Astrocyte of the cerebellum (primary cell): ENCODE results near the gene GRIN2B.

Source experiments
- DNase-seq: peaks from one replicate; pipeline ENCODE4 v3.0.0-alpha.2; 2011; ENCODE audit warnings: low read depth
- H3K4me3 ChIP-seq: 2 replicates; pipeline ENCODE4 v1.5.1; 2011; ENCODE audit warnings: mild to moderate bottlenecking, low read depth, low read length, moderate library complexity
- CTCF ChIP-seq: IDR thresholded peaks from 2 replicates; pipeline ENCODE4 v1.5.1; 2012; ENCODE audit warnings: low read length, low read depth, moderate library complexity, mild to moderate bottlenecking; ENCODE audit errors: missing control alignments
- in situ Hi-C: cut with HindIII; loops from 2 replicates; pipeline ENCODE4 v1.10.0; 2017; ENCODE audit warnings: low sequenced_read_pairs

The GRIN2B gene

DNA sequence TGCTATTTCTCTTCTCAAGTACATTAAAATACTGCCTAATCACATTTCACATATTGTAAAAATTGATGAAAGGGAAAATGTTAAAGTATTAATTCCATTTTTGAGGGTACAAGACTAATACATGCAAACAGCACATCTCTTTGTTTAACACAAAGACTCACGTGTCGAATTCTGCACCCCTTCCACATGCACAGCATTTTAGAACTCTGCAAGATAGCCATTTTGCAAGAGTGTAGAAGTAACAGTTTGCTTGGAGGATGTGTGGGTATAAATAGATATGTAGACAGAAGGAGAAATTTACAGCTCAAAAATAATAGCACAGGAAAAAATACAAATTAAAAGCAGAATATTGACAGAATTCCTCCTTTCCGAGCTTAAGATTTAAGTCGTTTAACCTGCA lies 2.5 kb downstream of the GRIN2B start:
- in situ Hi-C loops: no loop called here

DNA sequence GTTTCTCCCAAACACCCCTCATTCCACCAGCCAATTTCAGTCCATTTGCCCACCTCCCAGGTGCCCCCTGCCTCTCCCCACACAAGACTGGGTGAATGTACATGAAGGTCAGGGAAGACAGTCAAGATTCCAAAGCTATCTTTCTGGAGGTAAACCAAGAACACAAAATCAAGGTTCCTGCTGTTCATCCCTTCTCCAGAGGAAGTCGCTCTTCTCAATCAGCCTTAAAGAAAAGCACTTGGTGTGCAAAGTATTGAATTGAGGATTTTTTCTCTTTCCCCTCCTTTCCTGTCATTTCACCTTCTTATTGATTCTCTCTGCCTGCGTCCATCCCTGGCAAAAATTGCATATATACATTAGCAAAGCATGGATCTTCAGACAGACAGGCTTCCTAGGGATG lies 4.5 kb downstream of the GRIN2B start:
- no peak for TF ChIP-seq CTCF
- in situ Hi-C loops: no loop called here
- H3K4me3 ChIP-seq: no peak overlapping the region
- DNase-seq: no peak

More for the DNA sequence above, 2.5 kb downstream of the GRIN2B start:
- no peak overlapping the region for H3K4me3 ChIP-seq
- no peak for TF ChIP-seq CTCF
- DNase-seq: no peak

DNA sequence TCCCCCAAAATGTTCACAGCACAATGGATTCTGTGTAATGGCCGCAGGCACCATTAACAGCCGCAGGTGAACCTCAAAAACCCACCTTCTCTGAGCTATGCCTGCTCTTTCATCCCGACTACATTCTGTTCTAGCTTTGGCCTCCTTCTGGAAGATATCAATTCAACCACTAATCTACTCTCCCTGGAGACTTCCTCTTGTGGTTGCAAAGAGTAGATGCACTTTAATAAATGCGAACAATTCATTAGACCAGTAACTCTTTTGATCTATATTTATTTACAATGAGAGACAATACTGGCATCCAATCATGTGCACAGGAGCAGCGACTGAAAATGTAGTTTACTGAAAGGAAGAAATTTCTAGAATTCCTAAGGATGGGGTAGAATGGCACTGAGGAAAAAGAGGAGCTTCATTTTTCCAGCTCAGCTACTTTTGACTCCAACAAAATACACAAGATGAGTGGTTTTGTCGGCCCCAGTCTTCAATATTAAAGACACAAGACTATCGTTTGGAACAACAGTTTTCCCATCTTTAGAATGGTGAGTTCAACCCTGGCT lies 5.3 kb downstream of the GRIN2B start:
- no peak for DNase-seq
- H3K4me3 ChIP-seq: no peak overlapping the region
- no peak for TF ChIP-seq CTCF
- in situ Hi-C loops: no loop called here

- DNase-seq: no peak
- in situ Hi-C loops: loop anchor here (5.0 kb wide), 1 partner anchor 62 kb away; no protein-coding TSS in a partner anchor
- H3K4me3 ChIP-seq: no peak overlapping the region
- TF ChIP-seq CTCF: no peak
These were observed 7.4 kb downstream of the GRIN2B start for GRCh38 chr12:13973996-13974395.

DNA sequence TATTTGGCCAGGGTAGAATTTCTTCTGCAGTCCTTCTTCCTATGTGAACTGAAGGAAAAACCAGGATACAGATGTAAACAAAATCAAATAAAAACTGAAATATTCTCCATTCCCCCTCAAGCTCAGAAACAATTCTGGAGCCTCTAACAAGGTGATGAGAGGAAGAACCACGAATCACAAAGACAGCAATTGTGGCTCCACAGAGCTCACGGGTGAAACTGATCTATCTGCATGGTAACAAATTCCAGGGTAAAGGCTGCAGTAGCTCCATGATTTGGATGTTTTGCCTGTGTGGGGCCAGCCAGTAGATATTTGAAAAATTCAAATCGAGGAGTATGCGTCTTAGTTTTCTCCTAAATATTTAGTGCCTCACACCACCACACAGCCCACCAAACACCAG lies 10.6 kb downstream of the GRIN2B start:
- TF ChIP-seq CTCF: no peak
- no peak for DNase-seq
- no peak overlapping the region for H3K4me3 ChIP-seq
- in situ Hi-C loops: loop anchor here (5.0 kb wide), 1 partner anchor 59 kb away; no protein-coding TSS in a partner anchor

- in situ Hi-C loops: no loop called here
- DNase-seq: no peak
- TF ChIP-seq CTCF: no peak
- no peak overlapping the region for H3K4me3 ChIP-seq
These were observed 13.1 kb downstream of the GRIN2B start for GRCh38 chr12:13968281-13968680.
